DOHH2 (cell line): Measurements from ENCODE around the gene ITGA8.

Experiments
- CTCF ChIP-seq: fragments of 200-600 bp; sonication (generic); IDR thresholded peaks from one replicate; pipeline ENCODE4 v1.5.1; 2014; ENCODE audit warnings: antibody characterized with exemption, mild to moderate bottlenecking, low read depth, low read length; ENCODE audit not compliant: poor library complexity, severe bottlenecking
- EZH2phosphoT487 ChIP-seq: fragments of 200-600 bp; sonication (generic); IDR thresholded peaks from 2 replicates; pipeline ENCODE4 v1.6.1; 2017; ENCODE audit warnings: borderline replicate concordance, mild to moderate bottlenecking, antibody characterized with exemption, low read length, moderate library complexity, mixed read lengths

GRCh38 chr10:15742836-15743235 is 23.1 kb upstream of the ITGA8 start:
- no peak for TF ChIP-seq EZH2phosphoT487
- no peak for TF ChIP-seq CTCF
